SH-SY5Y (cell line): Measurements from ENCODE around the gene SPINT2.

ENCODE experiments used
- GATA2 ChIP-seq: IDR thresholded peaks from 2 replicates; pipeline ENCODE4 v1.6.1; 2011; ENCODE audit warnings: mild to moderate bottlenecking, low read depth, low read length
- GATA3 ChIP-seq: IDR thresholded peaks from 2 replicates; pipeline ENCODE4 v1.6.1; 2011; ENCODE audit warnings: low read depth, mild to moderate bottlenecking, low read length, moderate library complexity

The SPINT2 gene

DNA sequence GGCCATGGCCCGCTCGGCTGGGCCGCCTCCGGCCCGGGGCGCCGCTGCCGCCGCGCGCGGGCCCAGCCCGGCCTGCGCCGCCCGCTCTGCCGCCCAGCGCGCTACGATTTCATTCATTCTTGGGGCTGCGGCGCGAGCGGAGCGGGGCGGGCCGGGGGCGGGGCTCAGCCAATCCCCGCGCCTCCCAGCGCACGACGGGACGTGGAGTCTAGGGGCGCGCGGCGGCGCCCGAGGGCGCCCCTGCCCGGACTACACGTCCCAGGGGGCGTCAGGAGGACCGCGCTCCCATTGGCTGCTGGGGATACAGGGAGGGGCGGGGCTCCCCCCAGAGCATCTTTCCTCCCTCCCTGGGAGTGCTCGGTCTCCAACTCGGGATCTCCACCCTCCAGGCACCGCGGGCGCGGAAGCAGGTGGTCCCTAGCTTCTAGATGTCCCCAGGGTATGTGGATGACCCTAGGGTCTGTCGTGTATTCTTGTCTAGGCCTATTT lies 34.7 kb upstream of the SPINT2 start:
- no peak for TF ChIP-seq GATA3
- TF ChIP-seq GATA2, result no peak

DNA sequence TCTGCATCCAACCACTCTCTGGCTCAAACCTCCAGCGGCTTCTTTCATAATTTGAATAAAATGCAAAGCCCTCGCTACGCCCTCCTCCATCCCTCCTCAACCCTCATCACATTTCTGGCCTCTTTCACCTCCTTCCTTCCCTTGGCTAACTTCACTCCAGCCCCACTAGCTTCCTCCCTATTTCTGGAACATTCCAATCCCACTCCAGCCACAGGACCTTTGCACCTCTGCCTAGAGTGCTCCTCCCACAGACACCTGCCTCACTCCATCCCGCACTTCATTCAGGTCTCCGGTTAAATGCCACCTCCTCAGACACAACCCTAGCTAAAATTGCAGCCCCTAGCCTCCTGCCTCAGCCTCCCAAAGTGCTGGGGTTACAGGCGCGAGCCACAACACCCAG lies 32.5 kb upstream of the SPINT2 start:
- TF ChIP-seq GATA3, result no peak
- no peak for TF ChIP-seq GATA2

DNA sequence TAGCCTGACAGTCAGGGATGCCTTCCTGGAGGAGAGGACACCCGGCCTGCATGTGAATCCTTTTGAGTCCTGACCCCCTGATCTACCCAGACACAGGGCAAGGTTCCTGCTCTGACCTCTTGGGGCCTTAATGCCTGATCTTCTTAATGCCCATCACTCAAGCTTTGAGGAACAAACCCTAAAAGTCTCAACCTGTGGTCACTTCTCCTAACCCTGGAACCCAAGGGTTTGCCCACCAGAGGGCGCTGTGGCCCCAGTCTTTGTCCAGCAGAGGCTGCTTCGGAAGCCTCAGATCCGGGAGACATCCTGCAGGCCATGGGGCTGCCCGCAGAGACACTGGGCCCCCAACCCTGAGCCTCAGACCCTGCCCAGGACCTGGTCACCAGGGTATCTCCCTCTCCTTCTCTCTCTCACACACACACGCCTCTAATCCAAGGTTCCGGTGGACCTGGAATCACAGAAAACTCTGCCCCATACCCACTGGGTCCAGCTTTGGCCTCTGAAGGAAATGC lies 30.6 kb upstream of the SPINT2 start:
- no peak for TF ChIP-seq GATA2
- no peak for TF ChIP-seq GATA3

DNA sequence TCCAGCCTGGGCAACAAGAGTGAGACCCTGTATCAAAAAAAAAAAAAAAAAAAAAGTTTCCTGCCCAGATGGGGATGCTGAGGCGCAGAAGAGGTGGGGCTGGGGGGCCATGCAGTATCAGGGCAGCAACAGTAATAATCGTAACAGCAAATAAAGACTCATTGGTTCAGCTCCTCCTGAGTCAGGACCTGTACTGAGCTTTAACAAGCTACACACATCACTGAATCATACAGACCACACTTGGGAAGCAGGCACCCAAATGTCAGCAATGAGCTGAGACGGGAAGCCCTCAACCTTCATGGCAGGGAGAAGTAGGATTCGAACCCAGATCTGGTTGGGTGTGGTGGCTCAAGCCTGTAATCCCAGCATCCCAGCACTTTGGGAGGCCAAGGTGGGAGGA lies 29.8 kb upstream of the SPINT2 start:
- TF ChIP-seq GATA2, result no peak
- no peak for TF ChIP-seq GATA3

DNA sequence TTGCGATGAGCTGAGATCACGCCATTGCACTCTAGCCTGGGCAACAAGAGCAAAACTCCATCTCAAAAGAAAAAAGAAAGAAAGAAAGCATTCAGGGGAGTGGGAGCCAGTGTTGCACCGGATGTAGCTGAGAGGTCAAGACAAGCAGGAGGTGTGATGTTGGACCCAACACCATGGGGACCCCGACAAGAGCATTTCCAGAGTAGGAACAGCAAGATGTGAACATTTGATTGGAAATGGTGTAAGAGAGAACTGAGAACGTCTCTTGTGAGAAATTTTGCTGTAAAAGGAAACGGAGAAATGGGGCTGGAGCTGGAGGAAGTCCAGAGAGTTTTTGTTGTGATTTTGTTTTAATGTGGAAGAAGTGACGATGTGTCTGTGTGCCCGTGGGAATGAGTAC lies 24.6 kb upstream of the SPINT2 start:
- TF ChIP-seq GATA3 (no peak), GATA2 (no peak)

DNA sequence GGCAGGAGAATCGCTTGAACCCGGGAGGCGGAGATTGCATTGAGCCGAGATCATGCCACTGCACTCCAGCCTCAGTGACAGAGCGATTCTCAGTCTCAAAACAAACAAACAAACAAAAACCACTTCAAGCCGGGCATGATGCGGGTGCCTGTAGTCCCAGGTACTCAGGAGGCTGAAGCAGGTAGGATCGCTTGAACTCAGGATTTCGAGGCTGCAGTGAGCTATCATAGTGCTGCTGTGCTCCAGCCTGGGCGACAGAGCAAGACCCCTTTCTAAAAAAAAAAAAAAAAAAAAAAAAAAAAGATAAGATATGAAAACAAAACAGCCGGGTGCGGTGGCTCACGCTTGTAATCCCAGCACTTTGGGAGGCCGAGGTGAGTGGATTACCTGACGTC lies 21.1 kb upstream of the SPINT2 start:
- TF ChIP-seq GATA2 (no peak), GATA3 (no peak)

DNA sequence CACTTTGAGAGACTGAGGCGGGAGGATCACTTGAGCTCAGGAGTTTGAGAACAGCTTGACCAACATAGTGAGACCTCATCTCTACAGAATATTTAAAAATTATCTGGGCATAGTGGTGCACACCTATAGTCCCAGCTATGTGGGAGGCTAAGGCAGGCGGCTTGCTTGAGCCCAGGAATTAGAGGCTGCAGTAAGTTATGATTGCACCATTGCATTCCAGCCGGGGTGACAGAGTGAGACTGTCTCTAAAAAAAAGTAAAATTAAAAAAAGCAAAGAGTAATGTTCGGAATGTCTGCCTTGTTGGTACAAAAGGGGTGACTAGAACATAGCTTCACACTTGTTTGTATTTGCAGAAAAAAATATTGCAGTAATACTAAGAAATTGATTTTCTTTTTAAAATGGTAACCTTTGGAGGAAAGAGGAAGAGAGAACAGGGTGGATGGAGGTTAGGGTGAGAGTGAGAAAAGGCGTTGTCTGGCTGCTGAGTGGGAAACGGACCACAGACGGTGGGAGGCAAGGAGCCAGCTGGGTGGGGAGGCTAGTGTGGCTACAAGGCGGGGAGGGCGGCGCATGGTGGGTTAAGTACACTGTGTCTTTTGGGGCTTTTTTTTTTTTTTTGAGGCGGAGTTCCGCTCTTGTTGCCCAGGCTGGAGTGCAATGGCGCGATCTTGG lies 18.4 kb upstream of the SPINT2 start:
- TF ChIP-seq GATA3 (no peak), GATA2 (no peak)

DNA sequence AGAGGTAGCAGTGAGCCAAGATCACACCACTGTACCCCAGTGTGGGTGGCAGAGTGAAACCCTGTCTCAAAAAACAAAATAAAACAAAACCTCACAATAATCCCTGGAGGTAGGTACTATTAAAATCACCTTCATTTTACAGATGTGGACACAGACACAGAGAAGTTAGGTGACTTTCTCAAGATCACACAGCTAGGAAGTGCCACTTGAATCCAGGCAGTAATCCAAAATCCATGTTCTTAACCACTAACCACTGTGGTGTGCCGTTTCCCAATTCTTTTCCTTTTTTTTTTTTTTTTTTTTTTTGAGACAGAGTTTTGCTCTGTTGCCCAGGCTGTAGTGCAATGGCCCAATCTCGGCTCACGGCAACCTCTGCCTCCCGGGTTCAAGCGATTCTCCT lies 17.2 kb upstream of the SPINT2 start:
- no peak for TF ChIP-seq GATA3
- no peak for TF ChIP-seq GATA2

DNA sequence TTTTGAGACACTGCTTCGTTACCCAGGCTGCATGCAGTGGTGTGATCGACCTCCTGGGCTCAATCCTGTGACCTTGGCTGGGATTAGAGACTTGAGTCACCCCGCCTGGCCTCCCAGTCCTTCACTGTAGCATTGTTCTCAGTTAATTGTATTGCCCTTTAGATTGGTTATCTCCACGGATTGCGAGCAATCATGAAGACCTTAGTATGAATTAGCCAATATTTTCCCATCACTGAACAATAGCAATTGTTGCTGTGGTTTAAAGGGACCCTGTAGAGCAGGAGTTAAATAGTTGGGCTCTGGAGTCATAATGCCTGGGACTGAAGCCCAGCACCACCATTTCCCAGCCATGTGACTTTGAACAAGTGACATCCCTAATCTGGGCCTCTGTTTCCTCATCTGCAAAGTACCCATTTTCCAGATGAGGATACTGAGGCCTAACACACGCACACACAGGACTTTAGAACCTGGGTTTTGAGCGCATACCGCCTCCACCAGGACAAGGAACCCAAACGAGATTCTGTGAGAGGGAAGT lies 16.6 kb upstream of the SPINT2 start:
- no peak for TF ChIP-seq GATA3
- TF ChIP-seq GATA2, result no peak

DNA sequence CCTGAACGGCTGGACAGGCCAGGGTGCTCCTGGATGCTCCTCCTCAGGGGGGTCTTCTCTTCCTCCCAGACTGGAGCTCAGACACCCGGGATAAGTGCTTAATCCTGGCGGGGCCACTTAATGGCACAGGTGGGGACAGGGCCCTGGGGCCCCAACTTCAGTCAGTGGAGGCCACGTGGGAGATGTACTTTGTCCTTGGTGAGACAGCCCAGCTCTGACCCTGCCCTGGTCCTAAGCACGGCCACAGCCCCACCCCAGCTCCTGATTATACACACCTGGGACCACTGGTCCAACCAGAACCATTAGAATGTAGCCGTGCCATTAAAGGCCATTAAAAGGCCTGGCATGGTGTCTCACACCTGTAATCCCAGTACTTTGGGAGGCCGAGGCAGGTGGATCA lies 16.0 kb upstream of the SPINT2 start:
- no peak for TF ChIP-seq GATA2
- TF ChIP-seq GATA3, result no peak

DNA sequence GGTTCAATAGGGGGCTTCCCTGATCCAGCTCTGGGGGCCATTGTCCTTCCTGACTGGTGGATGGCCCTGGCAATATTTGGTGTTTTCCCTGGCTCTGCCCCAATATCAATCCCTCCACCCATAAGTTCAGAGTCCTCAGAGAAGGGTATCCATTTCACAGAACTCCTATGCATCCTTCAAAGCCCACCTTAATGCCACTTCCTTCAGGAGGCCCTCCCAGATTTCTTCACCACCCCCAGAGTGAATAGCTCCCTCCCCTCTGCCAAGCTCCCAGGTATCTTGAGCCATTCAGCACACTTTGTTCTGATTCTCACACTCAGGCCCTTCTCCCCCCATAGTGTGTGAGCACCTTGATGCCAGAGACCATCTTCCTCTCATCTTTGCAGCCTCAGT lies 13.9 kb upstream of the SPINT2 start:
- no peak for TF ChIP-seq GATA2
- no peak for TF ChIP-seq GATA3

DNA sequence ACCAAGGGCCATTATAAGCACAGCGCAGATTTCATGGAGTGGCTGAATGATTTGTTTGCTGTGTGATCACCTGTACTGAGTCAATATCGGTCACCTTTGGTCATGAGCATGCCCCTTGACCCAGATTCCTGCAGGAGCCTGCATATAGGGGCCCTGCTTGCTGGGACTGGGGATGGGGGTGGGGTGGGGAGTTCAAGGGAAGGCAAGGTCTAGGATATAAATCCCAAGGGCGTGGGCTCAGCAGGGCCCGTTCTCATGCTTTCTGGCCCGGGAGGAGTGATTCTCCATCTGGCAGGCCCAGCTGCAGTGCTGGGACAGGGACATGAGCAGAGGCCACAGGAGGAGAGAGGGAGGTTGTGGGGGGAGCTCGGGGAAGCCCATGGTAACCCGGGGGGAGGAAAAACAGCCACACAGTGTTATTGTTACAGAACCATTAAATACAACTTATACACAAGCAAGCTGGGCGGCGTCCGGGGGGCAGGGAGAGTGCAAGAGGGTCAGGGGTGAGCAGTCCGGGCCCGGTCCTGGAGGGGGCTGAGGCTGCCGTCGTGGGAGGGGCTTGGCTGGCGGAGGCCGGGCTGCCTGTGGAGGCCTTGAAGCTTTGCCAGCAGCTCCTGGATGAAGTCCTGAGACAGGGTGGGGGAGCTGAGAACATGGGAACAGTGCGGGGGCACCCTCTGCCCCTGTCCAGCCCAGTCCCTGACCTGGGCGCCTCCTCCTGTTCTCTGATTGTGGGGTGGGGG lies 13.4 kb upstream of the SPINT2 start:
- TF ChIP-seq GATA2, result no peak
- TF ChIP-seq GATA3, result no peak

DNA sequence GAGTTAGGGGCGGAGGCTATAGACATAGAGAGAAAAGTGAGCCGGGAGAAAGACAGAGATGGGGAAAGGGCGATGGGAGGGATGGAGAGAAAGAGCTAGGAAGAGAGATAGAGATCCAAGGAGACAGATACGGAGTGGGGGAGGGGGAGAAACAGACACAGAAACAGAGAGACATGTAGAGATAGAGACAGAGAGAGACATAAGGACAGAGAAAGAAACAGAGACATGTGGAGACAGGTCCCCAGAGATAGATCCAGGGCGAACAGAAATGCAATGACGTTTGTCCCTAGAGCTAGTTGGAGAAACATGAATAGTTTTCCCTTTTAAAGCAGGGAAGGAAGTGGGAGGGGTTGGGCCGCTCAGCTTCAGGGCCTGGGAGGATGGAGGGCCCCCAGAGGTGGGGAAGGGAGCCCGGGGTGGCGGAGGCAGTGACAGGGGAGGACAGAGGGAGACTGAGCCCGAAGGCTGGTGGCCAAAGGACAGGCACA lies 12.8 kb upstream of the SPINT2 start:
- no peak for TF ChIP-seq GATA3
- no peak for TF ChIP-seq GATA2

DNA sequence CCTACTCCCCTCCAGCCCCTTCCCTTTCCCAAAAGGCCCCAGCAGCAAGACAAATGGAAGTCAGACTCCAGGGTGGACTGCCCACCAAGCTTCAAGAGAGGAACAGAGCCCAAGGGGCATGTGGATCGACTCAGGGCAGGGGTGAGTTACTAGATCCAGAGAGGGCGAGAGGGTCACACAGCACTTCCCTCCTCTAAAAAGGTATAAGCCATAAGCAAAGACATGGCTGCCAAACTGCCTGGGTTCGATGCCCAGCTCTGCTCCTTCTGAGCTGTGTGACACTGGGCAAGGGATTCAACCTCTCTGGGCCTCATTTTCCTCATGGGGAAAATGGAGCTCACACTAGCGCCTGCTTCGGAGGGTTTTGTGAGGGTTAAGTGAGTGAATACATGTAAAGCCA lies 12.0 kb upstream of the SPINT2 start:
- no peak for TF ChIP-seq GATA3
- no peak for TF ChIP-seq GATA2

DNA sequence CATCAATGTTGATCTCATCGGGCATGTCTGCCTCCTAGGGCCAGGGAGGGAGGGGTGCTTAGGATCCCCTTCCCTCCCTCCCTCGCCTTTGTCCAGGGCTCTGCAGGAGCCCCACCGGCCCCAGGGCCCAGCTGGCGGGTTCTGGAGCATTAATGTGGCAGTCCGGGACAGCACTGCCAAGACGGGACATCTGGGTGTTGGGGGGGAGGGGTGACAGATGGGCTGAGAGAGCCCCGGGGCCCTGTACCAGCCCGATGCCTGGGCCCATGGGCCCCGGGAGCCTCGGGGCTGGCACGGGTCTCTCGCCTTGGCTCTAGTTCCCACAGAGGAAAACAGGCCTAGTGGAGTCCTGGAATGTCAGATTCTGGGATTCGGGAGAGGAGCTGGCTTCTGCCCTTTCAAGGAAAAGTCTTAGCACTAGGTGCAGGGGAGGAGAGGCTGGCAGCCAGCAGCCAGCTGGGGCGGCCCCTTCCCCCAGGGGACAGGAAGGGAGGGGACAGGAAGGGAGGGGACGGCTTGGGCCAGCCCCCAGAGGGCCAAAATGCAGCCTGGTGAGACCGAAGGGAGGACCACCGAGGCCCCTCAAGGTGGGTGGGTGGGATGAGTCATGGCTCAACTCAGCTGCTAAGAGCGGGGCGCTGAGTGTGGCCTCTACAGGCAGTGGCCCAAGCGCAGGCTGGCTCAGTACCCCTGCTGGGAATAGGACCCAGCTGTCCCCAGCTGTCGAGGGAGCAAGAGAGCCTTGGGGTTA lies 11.3 kb upstream of the SPINT2 start:
- TF ChIP-seq GATA3, result no peak
- TF ChIP-seq GATA2, result no peak

DNA sequence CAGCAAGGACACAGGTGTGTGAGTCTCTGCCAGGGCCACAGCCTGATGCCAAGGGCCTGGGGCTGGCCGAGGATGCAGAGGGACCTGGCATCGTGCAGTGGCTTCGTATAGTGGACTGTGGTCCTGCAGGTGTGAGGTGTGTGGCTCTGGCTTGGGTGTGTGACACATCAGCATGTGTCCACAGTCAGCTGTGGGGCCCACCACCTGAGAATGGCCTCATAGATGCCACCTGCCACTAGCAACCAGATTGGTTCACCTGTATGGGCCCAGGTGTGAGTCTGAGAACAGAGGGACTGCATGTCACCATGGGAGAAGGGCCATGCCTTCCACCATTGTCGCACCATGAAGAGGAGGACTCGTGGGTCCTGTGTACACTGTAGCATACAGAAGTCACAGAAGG lies 10.6 kb upstream of the SPINT2 start:
- TF ChIP-seq GATA3 (no peak), GATA2 (no peak)
